Progenitor cell of endocrine pancreas (in vitro differentiated cells): Measurements from ENCODE around the gene WBP1. TPM values are rescaled to one million over a fixed set of nuclear protein-coding genes. Genes with fewer than 3 reads are reported as not detected.
"Not testable (repeated sequence)": the region's sequence is repeated elsewhere in the genome, so short reads cannot be mapped to it uniquely, and the experiment has no call there.

Experiments
- DNase-seq: peaks from one replicate; pipeline ENCODE4 v3.0.0; 2021; ENCODE audit warnings: low spot score; ENCODE audit not compliant: unreplicated experiment
- H3K27ac Mint-ChIP-seq: 2 replicates; pipeline ENCODE4 v1.8.0; 2021; ENCODE audit warnings: mild to moderate bottlenecking, moderate library complexity, mixed read lengths
- H3K27me3 Mint-ChIP-seq: 2 replicates; pipeline ENCODE4 v1.8.0; 2021; ENCODE audit warnings: mixed read lengths
- H3K36me3 Mint-ChIP-seq: 2 replicates; pipeline ENCODE4 v1.8.0; 2022; ENCODE audit warnings: mixed read lengths; ENCODE audit not compliant: insufficient read depth
- H3K4me1 Mint-ChIP-seq: 2 replicates; pipeline ENCODE4 v1.8.0; 2021; ENCODE audit warnings: low read depth, mixed read lengths
- H3K4me3 Mint-ChIP-seq: 2 replicates; pipeline ENCODE4 v1.8.0; 2021; ENCODE audit warnings: low read depth, mild to moderate bottlenecking, moderate library complexity, mixed read lengths
- H3K9me3 Mint-ChIP-seq: 2 replicates; pipeline ENCODE4 v1.8.0; 2021; ENCODE audit warnings: low read depth, mixed read lengths
- CTCF ChIP-seq: fragments of 200-600 bp; sonication (generic); IDR thresholded peaks from one replicate; pipeline ENCODE4 v1.5.0; 2021; ENCODE audit warnings: antibody characterized with exemption, mild to moderate bottlenecking; ENCODE audit not compliant: unreplicated experiment
- total RNA-seq: library from RNA; stranded (reverse); gene quantifications from 2 replicates; pipeline ENCODE4 v1.2.1, GENCODE V29; 2021

Gene WBP1
- total RNA-seq, 1 donor from 2014 or later: 140 TPM

DNA sequence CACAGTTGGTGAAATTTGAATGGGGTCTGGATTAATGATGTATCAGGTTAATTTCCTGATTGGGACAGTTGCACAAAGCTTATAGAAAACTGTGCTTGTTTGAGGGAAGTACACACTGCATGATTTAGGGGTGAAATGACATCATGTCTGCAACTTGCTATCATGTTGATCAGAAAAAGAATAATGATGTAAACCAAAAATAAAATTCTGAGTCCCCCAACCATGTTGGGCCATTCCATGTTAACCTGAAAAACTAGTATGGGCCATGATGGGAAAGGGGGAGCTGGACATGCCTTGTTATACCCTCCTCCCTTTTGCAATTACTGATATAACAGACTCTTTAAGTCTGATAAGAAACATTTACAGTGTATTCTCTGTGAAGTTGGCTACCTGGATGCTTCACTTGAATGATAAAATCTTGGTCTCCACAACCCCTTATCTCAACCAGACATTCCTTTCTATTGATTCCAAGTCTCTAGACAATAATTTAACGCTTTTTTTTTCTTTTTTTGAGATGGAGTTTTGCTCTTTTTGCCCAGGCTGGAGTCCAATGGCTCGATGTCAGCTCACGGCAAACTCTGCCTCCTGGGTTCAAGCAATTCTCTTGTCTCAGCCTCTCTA, 7.6 kb upstream of the WBP1 start:
- H3K4me1 Mint-ChIP-seq: peaks cover 17% of the 10 kb centered on the region
- H3K36me3 Mint-ChIP-seq: no peaks in the 10 kb centered on the region
- no peak overlapping the region for H3K27ac Mint-ChIP-seq
- DNase-seq: no peak
- no peaks in the 10 kb centered on the region for H3K9me3 Mint-ChIP-seq
- no peak overlapping the region for H3K4me3 Mint-ChIP-seq
- TF ChIP-seq CTCF: no peak
- H3K27me3 Mint-ChIP-seq: peaks cover 4% of the 10 kb centered on the region

DNA sequence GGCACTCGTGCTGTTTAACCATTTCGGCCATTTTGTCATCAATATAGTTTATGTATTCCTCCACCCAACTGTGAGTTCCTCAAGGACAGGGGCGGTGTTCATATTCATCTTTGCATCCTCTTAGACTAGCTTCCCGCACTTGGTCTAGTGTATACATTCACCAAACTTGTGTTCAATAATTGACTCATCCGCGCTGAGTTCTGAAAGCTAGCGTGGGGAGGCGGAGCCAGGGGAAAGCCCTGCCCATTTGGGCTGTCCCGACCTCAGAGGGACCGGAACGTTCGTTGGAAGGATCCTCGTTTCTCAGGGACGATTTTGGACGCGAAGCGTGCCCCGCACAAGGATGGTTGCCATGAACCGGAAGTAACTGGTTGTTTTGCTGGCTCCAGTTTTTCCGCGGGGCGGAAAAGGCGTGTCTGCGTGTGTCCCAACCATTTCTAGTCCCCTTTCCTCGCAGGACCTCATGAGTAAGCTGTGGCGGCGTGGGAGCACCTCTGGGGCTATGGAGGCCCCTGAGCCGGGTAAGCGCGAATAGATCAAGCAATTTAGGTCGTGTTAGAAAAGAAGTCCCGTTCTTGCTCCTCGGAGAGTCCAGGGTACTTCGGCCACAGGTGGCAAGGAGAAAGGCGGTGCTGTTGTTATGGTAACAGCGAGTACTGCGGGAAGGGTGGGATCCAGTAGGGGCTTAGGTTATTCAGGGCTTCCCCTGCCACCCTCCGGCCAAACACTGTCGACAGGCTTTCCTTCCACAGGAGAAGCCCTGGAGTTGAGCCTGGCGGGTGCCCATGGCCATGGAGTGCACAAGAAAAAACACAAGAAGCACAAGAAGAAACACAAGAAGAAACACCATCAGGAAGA, 3.4 kb upstream of the WBP1 start, which contains the start of gene INO80B:
Gene INO80B, plus strand, starts transcription at position 434 of the 858 bp plus-strand sequence. Its CDS starts 30 bp downstream, at position 464.
- TF ChIP-seq CTCF: no peak
- DNase-seq: peak; percentile 93
- Mint-ChIP-seq H3K36me3 (no peaks in the 10 kb centered on the region), H3K9me3 (no peaks in the 10 kb centered on the region), H3K4me1 (peaks cover 33% of the 10 kb centered on the region), H3K27ac (peak within 1 kb of the TSS; percentile 96), H3K27me3 (peaks cover 4% of the 10 kb centered on the region), H3K4me3 (peak within 1 kb of the TSS; percentile 89)

DNA sequence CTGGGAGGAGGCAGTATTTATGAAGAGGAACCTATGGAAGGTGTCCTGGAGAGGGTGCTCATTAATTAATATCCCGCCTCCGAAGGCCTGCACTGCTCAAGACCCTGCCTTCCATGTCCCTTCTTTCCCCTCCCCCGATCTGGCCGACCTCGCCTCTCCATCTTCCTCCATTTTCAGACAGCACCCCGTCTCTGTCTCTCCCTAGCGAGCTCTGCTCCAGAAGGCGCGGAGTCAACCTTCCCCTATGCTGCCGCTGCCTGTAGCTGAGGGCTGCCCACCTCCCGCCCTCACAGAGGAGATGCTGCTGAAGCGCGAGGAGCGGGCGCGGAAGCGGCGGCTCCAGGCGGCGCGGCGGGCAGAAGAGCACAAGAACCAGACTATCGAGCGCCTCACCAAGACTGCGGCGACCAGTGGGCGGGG, 1.1 kb upstream of the WBP1 start:
- no peak for TF ChIP-seq CTCF
- peaks cover 4% of the 10 kb centered on the region for H3K27me3 Mint-ChIP-seq
- H3K9me3 Mint-ChIP-seq: no peaks in the 10 kb centered on the region
- peaks cover 1% of the 10 kb centered on the region for H3K36me3 Mint-ChIP-seq
- H3K27ac Mint-ChIP-seq: peak overlapping the region; percentile 96
- peak overlapping the region; percentile 89 for H3K4me3 Mint-ChIP-seq
- H3K4me1 Mint-ChIP-seq: peaks cover 33% of the 10 kb centered on the region
- DNase-seq: no peak

DNA sequence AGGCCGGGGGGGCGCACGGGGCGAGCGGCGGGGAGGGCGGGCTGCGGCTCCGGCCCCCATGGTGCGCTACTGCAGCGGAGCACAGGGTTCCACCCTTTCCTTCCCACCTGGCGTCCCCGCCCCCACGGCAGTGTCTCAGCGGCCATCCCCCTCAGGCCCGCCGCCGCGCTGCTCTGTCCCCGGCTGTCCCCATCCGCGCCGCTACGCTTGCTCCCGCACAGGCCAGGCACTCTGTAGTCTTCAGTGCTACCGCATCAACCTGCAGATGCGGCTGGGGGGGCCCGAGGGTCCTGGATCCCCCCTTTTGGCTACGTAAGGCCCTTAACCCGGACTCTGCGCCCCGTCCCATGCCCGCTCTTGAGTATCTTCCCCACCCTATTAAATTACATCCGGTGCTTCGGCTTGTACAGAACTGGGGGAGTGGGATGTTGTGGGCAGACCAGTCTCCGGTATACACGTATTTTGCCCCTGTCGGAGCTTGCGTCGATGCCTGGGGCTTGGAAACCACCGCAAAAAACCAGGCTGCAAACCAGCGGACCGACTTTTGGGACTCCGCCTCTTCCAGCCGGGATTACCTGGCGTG, 598 bp upstream of the WBP1 start:
- H3K27ac Mint-ChIP-seq: peak overlapping the region; percentile 99
- peak overlapping the region; percentile 89 for H3K4me3 Mint-ChIP-seq
- TF ChIP-seq CTCF: no peak
- H3K27me3 Mint-ChIP-seq: peaks cover 4% of the 10 kb centered on the region
- H3K4me1 Mint-ChIP-seq: peaks cover 33% of the 10 kb centered on the region
- peaks cover 1% of the 10 kb centered on the region for H3K36me3 Mint-ChIP-seq
- no peaks in the 10 kb centered on the region for H3K9me3 Mint-ChIP-seq
- peak; percentile 67 for DNase-seq

DNA sequence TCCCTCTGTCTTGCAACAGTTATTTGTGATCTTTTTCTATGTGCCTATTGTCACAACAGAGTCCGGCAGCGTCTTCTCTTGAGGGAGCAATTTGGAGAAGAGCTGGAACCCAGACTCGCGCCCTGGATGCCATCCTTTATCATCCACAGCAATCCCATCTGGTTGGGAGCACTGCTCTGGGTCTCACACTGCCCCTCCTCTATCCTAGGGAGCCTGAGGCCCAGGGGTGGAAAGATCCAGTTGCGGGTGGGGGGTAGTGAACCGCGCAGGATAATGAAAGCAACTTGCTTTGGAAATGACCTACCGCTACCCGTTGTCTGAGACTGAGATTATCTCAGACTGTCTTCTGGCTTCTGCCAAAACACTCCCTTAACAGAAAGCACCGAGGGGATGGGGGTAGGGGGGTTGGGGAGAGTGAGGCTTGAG, 713 bp downstream of the WBP1 start:
- Mint-ChIP-seq H3K4me1 (peaks cover 38% of the 10 kb centered on the region), H3K27me3 (no peaks in the 10 kb centered on the region), H3K9me3 (no peaks in the 10 kb centered on the region), H3K36me3 (peaks cover 1% of the 10 kb centered on the region), H3K4me3 (peak overlapping the region; percentile 89), H3K27ac (peak overlapping the region; percentile 99)
- no peak for DNase-seq
- no peak for TF ChIP-seq CTCF

DNA sequence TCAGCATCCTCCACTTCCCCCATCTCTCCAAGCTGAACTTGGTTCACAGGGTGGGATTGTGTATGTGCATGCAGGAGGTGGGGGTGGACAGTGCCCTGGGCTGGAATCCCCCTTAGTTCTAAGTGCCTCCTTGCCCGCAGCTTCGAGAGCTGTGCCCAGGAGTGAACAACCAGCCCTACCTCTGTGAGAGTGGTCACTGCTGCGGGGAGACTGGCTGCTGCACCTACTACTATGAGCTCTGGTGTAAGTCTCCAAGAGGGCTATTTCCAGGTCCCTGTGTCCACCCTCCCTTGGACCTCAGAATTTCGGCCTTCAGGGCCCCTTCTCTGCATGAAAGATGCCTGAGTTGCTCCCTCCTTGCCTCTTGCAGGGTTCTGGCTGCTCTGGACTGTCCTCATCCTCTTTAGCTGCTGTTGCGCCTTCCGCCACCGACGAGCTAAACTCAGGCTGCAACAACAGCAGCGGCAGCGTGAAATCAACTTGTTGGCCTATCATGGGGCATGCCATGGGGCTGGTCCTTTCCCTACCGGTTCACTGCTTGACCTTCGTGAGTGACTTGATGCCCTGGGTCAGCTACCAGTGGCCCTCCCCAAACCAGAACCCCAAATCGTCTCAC, 1.4 kb downstream of the WBP1 start:
- not testable (repeated sequence) for H3K9me3 Mint-ChIP-seq, H3K36me3 Mint-ChIP-seq, H3K27me3 Mint-ChIP-seq, DNase-seq
- H3K27ac Mint-ChIP-seq: peak overlapping the region; percentile 64
- H3K4me3 Mint-ChIP-seq: peak overlapping the region; percentile 89
- peaks cover 39% of the 10 kb centered on the region for H3K4me1 Mint-ChIP-seq

DNA sequence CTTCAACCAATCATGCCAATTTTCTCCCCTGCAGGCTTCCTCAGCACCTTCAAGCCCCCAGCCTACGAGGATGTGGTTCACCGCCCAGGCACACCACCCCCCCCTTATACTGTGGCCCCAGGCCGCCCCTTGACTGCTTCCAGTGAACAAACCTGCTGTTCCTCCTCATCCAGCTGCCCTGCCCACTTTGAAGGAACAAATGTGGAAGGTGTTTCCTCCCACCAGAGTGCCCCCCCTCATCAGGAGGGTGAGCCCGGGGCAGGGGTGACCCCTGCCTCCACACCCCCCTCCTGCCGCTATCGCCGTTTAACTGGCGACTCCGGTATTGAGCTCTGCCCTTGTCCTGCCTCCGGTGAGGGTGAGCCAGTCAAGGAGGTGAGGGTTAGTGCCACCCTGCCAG, 1.9 kb downstream of the WBP1 start:
- not testable (repeated sequence) for H3K9me3 Mint-ChIP-seq, H3K27me3 Mint-ChIP-seq, DNase-seq, H3K36me3 Mint-ChIP-seq
- Mint-ChIP-seq H3K4me3 (peak overlapping the region; percentile 89), H3K27ac (peak overlapping the region; percentile 64), H3K4me1 (peaks cover 35% of the 10 kb centered on the region)
